GM10847 (cell line): ENCODE results near the gene MAP2K5.

Experiments
- POLR2A ChIP-seq: IDR thresholded peaks from 2 replicates; pipeline ENCODE4 v1.6.1; 2011; ENCODE audit not compliant: insufficient read length; ENCODE audit errors: extremely low read depth

The MAP2K5 gene

DNA sequence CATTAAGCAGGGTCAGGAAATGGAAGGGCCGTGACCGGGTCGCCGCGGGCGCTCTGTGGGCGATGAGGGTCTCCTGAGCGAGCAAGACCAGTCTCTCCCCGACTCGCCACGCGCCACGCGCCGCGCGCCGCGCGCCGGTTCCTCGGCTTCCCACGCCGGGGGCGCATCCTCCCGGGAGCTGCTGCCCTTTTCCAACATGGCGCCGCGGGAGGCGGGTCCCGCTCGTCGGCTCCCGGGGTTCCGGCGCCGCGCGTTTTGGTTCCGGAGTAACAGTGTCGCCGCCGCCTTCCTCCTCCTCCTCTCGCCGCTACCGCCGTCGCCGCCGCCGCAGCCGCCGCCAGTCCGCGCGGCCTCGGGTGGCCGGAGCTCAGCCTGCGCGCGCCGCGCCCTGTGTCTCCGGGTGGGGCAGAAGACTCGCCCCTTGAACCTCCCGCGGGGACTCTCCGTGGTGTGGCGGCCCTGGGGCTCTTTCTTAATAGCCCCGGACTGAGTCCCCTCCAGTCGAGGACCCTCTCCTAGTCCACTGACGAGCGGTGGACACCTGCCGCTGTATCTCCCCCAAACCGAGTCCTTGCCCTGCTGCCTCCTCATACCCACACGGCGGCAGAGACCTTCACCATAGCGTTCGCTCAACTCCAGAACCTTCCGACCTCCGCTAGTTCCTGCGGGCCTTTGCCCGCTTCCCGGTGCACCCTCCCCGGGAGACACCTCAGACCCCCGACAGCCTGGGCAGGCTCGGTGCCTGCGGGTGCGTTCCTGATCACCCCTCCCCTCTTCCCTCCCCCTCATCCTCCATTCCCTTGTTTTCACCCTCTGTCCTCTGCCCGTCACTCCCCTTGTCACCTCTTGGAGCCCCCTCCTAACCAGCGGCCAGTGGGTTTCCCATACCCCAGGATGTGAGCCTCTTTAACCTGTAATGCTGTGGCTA is at the start of gene MAP2K5:
Gene MAP2K5, plus strand, starts transcription at position 284 of the 928 bp plus-strand sequence. Its CDS starts 633 bp downstream, at position 917.
- peak; percentile 72 for TF ChIP-seq POLR2A

DNA sequence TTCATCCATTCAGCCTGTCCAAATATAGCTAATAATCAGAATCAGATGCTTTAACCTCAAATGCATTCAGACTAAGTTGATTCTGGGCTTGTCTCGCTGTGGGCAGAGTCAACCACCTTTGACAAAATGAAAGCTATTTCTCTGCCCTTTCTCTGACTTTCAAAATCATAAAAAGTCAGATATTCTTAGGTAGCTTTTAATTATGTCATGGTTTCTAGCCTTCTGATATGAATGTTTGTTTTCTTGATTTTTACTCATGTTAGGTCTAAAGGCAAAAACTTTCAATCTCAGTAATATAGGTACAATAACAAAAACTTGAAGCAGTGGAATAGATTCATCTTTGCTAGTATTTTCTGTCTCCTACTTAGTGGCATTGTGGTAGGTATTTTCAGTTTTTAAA is 46.9 kb upstream of the MAP2K5 start:
- no peak for TF ChIP-seq POLR2A

DNA sequence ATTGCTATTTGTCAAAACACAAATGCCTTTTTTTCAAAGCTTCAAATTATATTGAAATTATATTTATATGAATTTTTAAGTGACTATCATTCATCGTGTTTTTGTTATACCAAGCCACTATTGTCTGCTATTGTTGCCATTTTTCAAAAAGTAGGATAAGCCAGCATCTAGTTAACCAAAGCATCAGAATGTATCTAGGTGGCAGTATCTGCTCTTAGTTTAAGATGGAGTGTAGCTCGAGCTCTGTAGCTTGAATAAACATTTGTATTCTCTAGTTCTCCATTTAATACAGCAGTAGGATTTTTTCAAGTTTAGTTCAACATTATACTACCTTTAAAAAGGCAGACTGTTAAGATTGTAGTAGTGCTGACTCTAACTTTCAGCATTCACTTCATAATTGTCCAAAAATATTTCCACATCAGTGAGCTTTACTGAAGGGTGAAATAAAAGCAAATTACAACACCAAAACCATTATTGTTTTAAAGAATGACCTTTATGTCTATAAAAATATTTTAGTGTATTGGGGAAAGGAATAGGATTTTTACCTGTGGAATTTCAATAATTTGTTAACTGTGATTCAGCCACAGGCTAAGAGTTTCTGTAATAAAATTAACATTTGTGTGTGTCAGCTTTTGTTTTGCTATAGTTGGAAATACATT is 41.2 kb upstream of the MAP2K5 start:
- no peak for TF ChIP-seq POLR2A

DNA sequence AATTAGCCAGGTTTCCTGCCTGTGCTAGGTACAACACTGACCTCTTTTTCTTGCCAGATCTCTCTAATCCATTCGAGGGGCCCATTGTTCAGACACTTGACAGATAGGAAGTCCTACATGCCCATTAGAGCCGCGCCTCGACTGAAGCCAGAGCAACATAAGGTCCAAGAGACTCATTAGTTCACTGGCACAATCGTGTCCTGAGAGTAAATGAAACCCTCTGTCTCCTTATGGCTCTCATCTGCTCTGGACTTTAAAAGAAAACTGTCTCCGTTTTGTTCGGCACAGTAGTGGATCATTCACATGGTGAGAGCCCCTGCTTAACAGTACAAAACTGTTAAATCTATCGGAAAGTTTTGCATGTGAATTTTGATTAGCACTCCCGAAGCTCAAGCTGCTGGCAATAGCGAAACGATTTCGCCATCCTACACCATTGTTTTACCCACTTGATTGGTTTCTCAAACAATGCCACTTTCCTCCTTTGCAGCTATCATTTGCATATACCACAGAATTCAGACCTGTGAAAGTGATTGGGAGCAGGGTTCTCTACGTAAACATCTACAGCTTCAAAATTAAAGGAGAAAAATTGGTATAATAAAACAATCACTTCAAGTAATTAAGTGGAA is 40.6 kb upstream of the MAP2K5 start:
- TF ChIP-seq POLR2A = no peak

DNA sequence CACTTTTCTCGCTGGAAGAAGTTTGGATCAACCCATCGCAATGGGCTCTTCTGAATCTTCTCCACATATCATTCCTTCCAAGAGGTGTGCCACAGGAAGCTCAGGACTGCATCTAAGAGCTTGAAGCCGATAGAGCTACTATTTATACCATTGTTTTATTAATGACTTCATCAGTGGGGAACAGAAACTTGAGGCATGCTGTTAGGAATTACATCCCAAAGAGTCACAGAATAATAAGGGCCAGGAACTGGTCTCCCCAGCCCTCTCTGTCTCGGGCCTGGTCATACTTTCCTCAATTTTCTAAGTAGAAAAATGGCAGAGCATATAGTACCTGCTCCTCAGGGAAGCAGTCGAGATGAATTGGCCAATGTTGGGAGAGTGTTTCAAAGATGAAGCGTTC is 38.4 kb upstream of the MAP2K5 start:
- TF ChIP-seq POLR2A = no peak

DNA sequence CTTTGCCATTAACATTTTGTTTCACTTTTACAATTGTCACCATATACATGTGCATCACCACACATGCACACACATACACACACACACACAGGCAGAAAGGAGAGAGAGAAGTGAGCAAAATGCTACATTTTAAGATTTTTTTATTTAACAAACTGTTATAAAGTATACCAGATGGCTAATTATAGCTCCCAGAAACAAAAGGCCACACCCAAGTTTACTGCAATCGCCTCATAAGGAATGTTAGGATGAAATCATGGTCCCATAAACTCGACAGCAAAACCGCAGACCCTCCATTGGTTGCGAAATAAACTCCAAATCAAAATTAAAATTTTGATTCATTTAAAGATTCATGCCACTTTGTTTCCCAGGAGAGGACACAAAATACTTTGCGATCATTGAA is 37.7 kb upstream of the MAP2K5 start:
- no peak for TF ChIP-seq POLR2A

DNA sequence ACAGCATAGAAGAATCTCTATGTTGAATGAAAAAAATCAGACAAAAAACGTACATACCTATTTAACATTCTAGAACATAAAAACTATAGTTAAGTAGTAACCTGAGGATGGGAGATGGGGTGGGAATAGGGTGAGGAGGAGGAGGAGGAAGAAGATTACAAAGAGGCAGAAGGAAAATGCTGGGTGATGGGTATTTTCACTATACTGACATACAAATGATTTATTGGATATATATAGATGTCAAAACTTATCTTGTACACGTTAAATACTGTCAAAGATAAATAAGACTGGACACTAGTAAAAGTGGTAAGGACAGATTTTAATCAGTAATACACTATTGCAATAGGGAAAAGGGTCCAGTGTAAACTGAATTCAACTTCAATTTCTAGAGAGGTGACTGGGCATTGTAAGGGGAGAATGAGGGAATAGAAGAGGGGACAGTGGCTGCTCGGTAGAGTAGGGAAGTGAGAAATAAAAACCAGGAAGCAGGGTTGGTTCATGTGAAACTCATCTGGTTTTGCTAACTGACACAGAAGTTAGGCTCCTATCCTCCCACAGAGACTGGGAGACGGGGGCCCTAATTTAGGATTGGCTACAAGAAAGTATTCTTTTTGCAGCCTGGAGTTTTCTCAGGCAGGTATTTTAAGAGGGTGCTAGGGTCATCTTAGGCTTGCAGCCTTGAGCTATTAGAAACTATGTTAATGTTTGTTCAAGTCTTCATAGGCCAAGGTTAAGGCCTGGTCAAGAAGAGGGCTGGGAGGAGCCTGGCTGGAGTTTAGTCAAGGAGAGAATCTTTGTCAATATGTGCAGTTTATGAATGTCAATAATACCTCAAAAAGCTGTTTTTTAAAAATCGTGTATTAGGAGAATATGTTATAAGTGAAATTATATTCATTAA is 36.6 kb upstream of the MAP2K5 start:
- TF ChIP-seq POLR2A = no peak

DNA sequence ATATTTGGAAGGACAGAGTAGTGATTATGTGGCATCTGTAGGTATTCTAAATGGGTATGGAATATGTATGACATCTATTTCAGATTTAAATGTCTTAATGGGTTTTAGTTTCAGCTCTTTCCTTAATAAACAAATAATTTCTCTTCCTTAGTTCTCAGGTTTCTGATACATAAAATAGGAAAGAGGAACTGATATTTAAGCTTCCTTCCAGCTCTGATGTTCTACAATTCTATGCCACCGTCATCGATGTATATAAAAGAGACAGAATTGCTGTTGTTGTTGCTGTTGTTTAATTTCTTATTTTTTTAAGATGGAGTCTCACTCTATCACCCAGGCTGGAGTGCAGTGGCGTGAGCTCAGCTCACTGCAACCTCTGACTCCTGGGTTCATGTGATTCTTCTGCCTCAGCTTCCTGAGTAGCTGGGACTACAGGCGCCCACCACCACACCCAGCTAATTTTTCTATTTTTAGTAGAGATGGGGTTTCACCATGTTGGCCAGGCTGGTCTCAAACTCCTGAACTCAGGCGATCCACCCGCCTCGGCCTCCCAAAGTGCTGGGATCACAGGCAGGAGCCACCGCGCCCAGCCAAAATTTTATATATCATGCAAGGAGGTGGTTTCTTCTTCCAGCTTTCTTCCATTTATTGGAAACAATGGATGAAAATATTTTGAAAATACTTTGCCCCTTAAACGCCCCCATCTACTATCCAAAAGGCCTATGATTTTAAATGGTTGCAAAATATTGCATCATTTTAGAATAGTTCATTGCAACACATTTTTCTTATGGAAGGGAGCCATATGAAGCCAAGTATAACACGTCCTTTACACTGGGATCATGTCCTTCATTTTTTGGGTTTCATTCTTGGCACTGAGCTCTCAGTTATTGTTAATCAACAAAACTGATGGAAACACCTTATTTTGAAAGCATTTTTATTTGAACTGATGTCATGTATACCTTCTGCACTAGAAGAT is 35.4 kb upstream of the MAP2K5 start:
- TF ChIP-seq POLR2A = no peak

DNA sequence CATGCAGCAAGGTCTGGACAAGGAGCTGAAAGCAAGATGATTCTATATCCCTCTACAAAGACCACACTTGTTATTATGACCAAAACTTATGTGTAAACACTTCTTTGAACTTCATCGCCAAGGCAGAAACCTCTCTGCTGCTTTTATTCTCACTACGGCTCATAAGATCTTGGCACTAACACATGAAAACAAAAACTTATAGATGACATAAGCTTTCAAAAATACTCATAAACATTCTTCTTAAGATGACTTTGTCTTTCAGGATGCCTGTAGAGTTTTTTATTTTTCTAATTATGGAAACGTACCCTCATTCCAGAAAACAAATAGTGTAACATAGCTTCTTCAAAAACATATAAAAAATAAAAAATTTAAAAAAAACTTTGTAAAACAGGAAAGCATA is 34.1 kb upstream of the MAP2K5 start:
- TF ChIP-seq POLR2A = no peak

DNA sequence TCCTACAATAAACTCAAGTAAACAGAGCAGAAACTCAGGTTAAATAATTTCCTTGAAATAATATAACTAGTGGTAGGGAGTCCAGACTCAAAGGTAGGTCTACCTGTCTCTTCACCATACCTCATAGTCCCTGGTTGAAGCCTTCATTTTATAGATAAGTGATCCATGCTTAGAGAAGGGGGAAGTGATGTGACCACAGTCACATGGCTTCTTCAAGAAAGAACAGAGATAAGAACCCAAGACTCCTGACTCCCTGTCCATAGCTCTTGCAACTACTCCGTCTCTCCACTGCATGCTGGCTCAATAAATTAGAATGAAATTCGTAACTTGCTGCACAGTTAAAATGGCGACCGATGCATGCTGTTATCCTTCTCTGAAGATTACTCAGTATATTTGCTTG is 32.6 kb upstream of the MAP2K5 start:
- no peak for TF ChIP-seq POLR2A

DNA sequence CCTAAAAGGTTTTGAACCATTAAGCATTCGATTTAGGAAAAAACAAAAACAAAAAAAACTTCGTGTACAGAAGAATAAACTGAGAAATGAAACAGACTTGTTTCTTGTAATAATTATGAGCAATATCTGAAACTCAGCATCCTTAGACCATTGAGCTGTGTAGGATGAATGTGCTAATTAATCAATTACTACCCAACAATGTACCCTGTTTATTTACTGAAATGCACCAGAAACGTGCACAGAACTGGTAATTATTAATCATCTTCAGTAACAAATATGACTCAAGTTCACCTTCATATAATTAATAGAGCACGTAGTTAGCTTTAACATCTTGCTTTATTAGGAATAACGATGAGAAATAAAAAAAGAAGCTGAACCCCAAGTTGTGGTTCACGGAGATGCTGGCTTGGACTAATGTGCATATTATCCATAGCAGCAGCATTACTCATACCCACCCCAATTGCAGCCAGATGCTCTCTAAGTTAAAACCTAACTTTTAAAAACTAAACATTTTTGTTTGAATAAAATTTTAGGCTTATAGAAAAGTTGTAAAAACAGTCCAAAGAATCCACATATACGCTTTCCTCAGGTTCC is 31.8 kb upstream of the MAP2K5 start:
- no peak for TF ChIP-seq POLR2A

DNA sequence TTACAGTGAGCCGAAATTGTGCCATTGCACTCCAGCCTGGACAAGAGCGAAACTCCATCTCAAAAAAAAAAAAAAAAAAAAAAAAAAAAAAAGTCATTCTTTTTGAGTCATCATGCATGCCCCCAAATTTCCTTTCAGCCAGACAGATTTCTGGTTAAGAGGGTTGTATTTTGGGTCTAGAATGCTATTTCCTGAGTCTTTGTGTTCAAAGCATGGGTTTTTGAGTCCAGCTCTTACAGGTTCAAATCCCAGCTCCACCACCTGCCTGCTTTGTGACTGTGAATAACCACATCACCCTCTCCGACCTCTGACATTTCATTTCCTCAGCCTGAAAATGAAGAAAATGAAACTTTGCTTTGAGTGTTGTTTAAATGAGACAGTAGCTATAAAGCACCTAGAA is 30.9 kb upstream of the MAP2K5 start:
- TF ChIP-seq POLR2A = no peak

DNA sequence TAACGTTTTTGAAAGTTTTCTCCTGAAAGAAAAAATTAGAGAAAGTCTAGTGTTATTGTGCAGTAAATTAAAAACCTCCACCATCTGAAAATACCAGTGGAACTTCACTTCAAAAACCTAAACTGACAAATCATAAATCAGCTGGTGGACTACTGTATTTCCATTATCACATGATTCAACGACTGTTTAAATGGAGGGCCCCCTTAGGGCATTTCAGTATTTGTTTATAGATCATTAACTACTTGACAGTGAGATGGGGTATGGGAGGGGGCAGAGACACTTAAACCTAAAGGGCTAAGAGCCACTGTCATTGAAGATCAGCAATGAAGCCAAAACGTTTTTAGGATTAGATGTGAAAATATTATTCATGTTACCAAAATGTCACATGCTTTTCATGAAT is 30.4 kb upstream of the MAP2K5 start:
- TF ChIP-seq POLR2A = no peak
